ENCODE results near the gene IREB2.

GRCh38 chr15:78399091-78399490, 38.9 kb upstream of the IREB2 start:
- no peak for TF ChIP-seq EZH2 (IDR thresholded peaks at IDR 0.05; ENCODE audit: borderline replicate concordance, low read length)
- no peak for TF ChIP-seq CTCF (conservative IDR thresholded peaks at IDR 0.05 in 1 of 2, IDR thresholded peaks at IDR 0.05 in 1 of 2; ENCODE audit: extremely low read depth in 1 of 2, insufficient read depth in 1 of 2, low read depth in 1 of 2, low read length in 2 of 2)

All from mammary epithelial cell (primary cell).